HG02973 (cell line): ENCODE measurements around the gene NPL.

Experiments
- ATAC-seq: cut with Tn5 transposase; IDR thresholded peaks from one replicate; pipeline ENCODE4 v1.9.1; 2021; ENCODE audit warnings: moderate library complexity; ENCODE audit not compliant: unreplicated experiment

NPL gene

GRCh38 chr1:182811975-182812722, 22.6 kb downstream of the NPL start:
- ATAC-seq = no peak

- ATAC-seq = no peak
Measured at GRCh38 chr1:182816863-182817262, 27.3 kb downstream of the NPL start.

GRCh38 chr1:182817802-182818201, 28.2 kb downstream of the NPL start:
- no peak for ATAC-seq

DNA sequence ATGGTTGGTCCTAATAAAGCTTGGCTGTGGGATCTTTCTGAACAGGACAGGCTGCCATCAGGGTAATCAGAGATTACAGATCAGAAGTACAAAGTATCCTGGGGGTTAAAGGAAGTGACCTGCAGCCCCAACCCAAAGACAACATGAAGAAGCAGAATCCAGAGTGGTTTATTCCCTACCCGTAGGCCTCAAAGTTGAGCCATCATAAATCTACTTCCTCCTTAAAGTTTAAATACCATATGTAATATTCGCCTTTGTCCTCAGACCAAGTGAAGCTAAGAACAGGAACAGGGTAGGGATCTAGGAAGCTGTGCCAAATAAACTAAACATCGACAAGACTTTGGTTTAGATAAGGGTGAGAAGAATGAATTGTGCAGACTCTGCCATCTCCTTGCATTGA, 33.6 kb downstream of the NPL start:
- ATAC-seq = no peak

- no peak for ATAC-seq
Measured at GRCh38 chr1:182826892-182827291, 37.3 kb downstream of the NPL start.

DNA sequence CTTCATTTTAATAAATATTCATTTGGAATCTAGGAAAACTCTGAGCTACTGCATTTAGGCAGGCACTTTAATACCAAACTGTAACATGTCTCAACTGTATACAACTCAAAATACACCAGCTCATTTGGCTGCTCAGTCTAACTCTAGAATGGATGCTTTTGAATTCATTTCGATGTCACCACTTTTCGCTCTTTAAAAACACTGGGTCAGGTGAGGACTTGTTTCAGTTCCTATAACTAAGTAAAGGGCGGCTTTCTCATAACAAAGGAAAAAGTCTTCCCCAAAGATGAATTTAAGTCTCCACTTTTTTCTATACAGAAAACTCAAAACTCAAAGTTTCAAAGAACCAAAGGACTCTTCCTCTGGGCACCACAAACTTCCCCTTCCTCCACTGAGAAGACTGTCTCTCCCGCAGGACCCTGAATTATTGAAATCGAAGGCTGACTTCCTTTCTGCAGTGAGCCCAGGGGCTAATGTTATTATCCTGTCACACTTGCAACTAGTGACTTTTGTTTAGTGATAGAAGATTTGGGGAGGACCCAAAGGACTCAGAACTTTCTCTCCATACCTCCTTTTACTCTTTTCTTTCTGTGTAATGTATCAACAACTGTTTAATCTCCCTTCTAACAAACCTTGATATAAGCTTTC, 39.8 kb downstream of the NPL start:
- ATAC-seq = no peak

- no peak for ATAC-seq
Measured at GRCh38 chr1:182833271-182833670, 43.7 kb downstream of the NPL start.

GRCh38 chr1:182834326-182834725, 44.8 kb downstream of the NPL start:
- no peak for ATAC-seq

DNA sequence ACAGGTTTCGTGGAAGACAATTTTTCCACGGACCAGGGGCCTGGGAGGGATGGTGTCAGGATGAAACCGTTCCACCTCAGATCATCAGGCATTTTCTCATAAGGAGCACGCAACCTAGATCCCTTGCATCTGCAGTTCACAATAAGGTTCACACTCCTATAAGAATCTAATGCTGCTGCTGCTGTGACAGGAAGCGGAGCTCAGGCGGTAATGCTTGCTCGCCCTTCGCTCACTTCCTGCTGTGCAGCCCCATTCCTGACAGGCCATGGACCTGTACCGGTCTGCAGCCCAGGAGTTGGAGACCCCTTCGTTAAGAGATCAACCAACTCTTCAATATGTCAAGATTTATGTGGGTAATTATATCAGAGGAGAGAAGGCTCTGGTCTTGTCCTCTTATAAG, 46.2 kb downstream of the NPL start:
- no peak for ATAC-seq

DNA sequence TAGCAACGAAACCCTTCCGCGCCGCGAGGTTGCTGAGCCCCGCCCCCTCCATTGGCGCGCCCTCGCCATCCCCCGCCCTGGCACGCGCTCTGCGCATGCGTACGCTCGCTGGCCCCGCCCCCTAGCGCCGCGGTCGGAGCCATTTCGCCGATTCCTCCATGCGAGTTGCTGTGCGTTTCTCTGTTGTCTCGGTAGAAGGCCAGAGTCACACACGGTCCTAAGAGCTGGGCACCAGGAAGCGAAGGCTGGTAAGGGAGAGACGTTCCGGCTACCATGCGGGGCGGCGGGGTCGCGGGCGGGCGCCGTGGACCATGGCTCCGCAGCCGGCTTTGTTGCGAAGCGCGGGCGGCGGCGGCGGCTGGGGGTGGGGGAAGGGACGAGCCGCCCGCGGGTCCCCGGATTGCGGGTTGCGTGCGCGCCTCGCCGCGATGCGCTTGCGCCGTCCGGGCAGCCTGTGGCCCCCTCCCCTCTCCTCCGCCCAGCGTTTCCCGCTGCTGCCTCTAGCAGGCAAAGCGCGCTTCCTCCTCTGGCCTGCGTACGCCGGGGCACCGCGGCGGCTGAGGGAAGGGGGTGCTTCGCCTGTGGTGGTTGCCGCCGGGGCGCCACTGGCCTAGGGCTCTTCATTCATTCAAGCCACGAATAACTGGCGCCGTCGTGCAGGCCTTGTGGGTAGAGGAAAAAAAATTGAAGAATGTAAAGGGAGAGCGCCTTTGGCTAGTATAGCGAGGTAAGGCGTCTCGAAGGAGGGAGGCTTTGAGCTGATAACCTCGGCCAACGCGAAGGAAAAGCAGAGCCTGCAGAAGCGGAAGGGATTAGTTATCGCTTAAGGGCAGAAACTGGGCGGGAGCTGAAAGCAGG, 49.9 kb downstream of the NPL start, which contains the start of gene DHX9:
Gene DHX9, plus strand, starts transcription at position 139 of the 858 bp plus-strand sequence. CDS start 3,220 bp downstream, outside the sequence.
- peak; percentile 79 for ATAC-seq

- ATAC-seq = no peak
Measured at GRCh38 chr1:182841368-182841988, 51.9 kb downstream of the NPL start.

- ATAC-seq = no peak
Measured at GRCh38 chr1:182842265-182842664, 52.7 kb downstream of the NPL start.

DNA sequence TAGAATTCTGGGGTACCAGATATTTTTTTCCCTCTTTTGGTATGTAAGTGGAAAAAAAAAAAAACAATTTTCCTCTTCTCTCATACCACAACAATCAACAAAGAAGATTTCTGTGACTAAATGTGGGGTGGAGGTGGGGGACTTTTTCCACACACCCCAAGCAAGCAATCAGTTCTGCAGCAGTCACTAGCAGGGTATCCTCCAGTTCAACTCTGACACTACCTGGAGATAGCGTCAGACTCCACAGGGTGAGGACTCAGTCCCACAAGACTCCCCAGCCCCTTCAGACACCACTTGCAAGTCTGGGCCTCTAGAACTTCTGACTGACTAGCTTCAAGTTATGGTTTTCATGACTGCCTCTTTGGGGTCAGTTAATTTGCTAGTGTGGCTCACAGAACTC, 55.8 kb downstream of the NPL start:
- no peak for ATAC-seq

- ATAC-seq = no peak
Measured at GRCh38 chr1:182845894-182846293, 56.3 kb downstream of the NPL start.

GRCh38 chr1:182847105-182847504, 57.5 kb downstream of the NPL start:
- ATAC-seq = no peak

DNA sequence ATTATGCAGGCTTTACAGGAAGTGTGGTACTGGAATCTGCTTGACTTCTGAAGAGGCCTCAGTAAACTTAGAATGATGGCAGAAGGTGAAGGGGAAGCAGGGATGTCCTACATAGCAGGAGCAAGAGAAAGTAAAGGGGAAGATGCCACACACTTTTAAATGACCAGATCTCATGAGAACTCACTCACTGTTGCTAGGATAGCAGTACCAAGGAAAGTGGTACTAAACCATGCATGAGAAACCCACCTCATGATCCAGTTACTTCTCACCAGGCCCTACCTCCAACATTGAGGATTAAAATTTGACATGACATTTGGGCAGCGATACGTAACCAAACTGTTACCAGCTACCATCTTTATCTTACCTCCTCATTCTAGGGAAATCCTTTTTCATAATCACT, 59.2 kb downstream of the NPL start:
- ATAC-seq = no peak

DNA sequence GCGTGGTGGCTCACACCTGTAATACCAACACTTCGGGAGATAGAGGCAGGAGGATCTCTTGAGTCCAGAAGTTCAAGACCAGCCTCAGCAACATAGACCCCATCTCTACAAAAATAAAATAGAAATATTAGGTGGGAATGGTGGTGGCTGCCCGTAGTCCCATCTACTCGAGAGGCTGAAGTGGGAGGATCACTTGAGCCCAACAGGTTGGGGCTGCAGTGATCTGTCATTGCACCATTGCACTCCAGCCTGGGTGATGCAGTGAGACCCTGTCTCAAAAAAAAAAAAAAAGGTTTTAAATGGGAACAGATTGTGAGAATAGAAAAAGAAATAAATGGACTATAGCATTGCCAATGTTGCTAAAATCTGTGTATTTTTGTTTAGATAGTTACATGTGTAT, 60.7 kb downstream of the NPL start:
- no peak for ATAC-seq

DNA sequence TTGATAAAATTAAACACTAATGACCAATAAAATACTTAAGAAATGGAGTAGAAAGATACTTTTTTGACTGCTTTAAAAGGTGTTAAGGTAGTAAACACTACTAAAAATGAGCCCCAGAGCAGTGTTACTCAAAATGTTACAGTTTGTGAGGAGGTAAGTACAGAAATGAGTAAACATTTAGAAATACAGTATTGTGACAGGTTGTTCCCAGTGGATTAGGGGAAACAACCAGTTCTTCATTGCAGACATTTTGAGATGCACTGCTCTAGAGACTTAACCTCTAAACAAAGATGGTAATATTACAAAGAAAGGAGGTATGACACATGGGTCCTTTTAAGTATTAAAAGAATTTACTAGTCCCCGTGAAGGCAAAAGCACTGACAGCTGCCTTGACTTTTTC, 62.3 kb downstream of the NPL start:
- ATAC-seq = no peak

- no peak for ATAC-seq
Measured at GRCh38 chr1:182855911-182856310, 66.3 kb downstream of the NPL start.

DNA sequence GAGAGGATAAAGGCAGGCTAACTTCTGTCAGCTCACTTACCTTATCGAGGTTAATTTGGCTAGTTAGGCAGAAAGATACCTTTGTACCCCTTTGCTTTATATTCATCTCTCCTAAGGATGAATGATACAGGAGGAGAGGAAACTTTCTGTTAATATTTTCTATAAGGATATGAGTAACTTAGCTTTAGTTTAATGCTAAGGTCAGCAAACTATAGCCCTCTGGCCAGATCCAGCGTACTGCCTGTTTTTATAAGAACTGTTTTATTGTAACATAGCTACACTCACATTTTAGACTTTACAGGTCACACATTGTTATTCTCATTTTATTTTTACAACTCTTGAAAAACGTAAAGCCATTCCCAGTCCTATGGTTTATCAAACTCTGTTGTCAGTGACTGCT, 67.6 kb downstream of the NPL start:
- no peak for ATAC-seq

GRCh38 chr1:182860658-182861057, 71.1 kb downstream of the NPL start:
- ATAC-seq = no peak
